Activated B cell treated with CpG ODN at 0.5 μM for 24 hours (primary cell): ENCODE results near the gene TUNAR. TPM values are rescaled to one million over a fixed set of nuclear protein-coding genes. Genes with fewer than 3 reads are reported as not detected.
"Not testable (repeated sequence)": the region's sequence is repeated elsewhere in the genome, so short reads cannot be mapped to it uniquely, and the experiment has no call there.

Experiments
- ATAC-seq: fragments of 200-7000 bp; cut with Tn5 transposase; one replicate; pipeline ENCODE4 v1.10.0; 2021; ENCODE audit warnings: low read depth, mild to moderate bottlenecking, moderate library complexity
- CTCF ChIA-PET: fragments of 350-600 bp; sonication (Branson Sonifier 250); formaldehyde crosslinking; loops from one replicate; lab custom pipeline; 2021; ENCODE audit warnings: antibody characterized with exemption; lab: Charles Lee
- POLR2A ChIA-PET: fragments of 350-600 bp; sonication (Branson Sonifier 250); formaldehyde crosslinking; loops from one replicate; lab custom pipeline; 2021; ENCODE audit warnings: antibody characterized with exemption; lab: Charles Lee
- DNase-seq: peaks from one replicate; pipeline ENCODE4 v3.0.0; 2022
- H3K27ac Mint-ChIP-seq: one replicate; pipeline ENCODE4 v1.8.0; 2020; ENCODE audit warnings: mixed read lengths
- H3K27me3 Mint-ChIP-seq: one replicate; pipeline ENCODE4 v1.8.0; 2021; ENCODE audit warnings: mixed read lengths
- H3K36me3 Mint-ChIP-seq: one replicate; pipeline ENCODE4 v1.8.0; 2021; ENCODE audit warnings: low read depth, mixed read lengths
- H3K4me1 Mint-ChIP-seq: one replicate; pipeline ENCODE4 v1.8.0; 2021; ENCODE audit warnings: mixed read lengths
- H3K4me3 Mint-ChIP-seq: one replicate; pipeline ENCODE4 v1.8.0; 2020; ENCODE audit warnings: mild to moderate bottlenecking, mixed read lengths
- H3K9me3 Mint-ChIP-seq: one replicate; pipeline ENCODE4 v1.8.0; 2020; ENCODE audit warnings: mixed read lengths
- CTCF ChIP-seq: fragments of 200-600 bp; IDR thresholded peaks from one replicate; pipeline ENCODE4 v1.8.0; 2022; ENCODE audit warnings: antibody characterized with exemption, mild to moderate bottlenecking
- intact Hi-C: fragments of 100-400 bp; cut with micrococcal nuclease; formaldehyde crosslinking; loops from one replicate; pipeline ENCODE4 v1.15.1; 2024
- total RNA-seq: library from RNA; stranded (reverse); gene quantifications from 2 replicates; pipeline ENCODE4 v1.2.3, GENCODE V29; 2022

Gene TUNAR
- total RNA-seq, 1 donor from 2014 or later: 0.40 TPM

DNA sequence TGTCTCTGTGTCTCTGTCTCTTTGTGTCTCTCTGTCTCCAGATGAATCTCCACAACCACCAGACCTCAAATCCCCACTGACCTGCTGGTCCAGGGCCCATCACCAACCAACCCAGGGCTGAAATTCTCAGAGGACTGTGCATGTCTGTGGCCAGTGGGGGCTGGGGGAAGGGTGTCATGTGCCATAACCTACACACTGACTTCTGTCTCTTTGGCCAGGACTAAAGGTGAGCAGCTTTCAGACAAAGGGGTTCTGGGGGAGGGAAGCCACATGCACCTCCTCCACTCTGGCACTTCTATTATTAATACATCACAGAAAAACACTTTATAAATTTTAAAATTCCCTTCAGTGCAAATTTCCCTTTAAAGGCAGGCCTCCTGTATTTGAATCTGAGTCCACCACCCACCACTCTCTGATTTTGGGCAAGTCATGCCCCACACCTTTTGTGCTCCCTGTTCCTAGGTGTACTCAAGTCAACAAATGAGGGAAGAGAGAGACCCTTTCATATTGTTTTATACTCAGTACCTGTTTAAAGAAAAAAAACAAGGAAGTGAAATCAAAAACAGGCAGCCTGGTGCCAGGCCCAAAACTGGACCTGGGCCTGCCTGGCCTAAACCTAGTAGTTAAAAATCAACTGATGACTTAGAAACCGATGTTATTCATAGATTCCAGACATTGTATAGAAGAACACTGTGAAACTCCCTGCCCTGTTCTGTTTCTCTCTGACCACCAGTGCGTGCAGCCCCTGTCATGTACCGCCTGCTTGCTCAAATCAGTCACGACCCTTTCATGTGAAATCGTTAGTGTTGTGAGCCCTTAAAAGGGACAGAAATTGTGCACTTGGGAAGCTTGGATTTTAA lies 80.2 kb downstream of the TUNAR start:
- H3K9me3 Mint-ChIP-seq: no peaks in the 10 kb centered on the region
- no peak for DNase-seq
- POLR2A ChIA-PET: no interaction called here
- no peak overlapping the region for H3K27ac Mint-ChIP-seq
- no peak for TF ChIP-seq CTCF
- H3K4me1 Mint-ChIP-seq: no peaks in the 10 kb centered on the region
- H3K36me3 Mint-ChIP-seq: no peaks in the 10 kb centered on the region
- CTCF ChIA-PET: no interaction called here
- ATAC-seq: no peak
- H3K27me3 Mint-ChIP-seq: peaks cover 17% of the 10 kb centered on the region
- no peak overlapping the region for H3K4me3 Mint-ChIP-seq
- intact Hi-C loops: no loop called here

DNA sequence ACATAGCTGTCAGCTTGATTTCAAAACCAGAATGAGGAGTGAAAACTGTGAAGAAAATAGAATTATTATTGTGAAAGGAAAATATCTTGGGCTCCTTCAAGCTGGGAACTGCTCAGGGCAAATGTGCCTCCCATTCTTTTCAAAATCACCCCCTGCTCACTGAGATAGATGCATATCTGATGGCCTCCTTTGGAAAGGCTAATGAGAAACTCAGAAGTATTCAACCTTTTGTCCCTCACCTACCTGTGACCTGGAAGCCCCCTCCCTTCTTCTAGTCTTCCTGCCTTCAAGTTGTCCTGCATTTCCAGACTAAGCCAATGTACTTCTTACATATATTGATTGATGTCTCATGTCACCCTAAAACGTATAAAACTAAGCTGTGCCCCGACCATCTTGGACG lies 81.5 kb downstream of the TUNAR start:
- ChIA-PET POLR2A (no interaction called here), CTCF (no interaction called here)
- no peak for TF ChIP-seq CTCF
- intact Hi-C loops: no loop called here
- Mint-ChIP-seq H3K4me1 (no peaks in the 10 kb centered on the region), H3K36me3 (no peaks in the 10 kb centered on the region), H3K9me3 (no peaks in the 10 kb centered on the region), H3K27me3 (peaks cover 9% of the 10 kb centered on the region), H3K4me3 (no peak overlapping the region), H3K27ac (no peak overlapping the region)
- DNase-seq: no peak
- ATAC-seq: no peak

DNA sequence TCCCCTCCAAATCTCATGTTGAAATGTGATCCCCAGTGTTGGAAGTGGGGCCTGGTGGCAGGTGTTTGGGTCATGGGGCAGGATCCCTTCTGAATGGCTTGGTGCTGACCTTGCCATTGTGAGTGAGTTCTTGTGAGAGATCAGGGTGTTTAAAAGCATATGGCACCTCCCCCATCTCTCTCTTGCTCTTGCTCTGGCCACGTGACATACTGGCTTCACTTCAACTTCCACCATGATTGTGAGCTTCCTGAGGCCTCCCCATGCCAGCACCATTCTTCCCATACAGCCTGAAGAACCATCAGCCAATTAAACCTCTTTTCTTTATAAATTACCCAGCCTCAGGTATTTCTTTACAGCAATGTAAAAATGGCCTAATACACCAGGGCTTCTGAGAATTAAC lies 82.7 kb downstream of the TUNAR start:
- peaks cover 9% of the 10 kb centered on the region for H3K27me3 Mint-ChIP-seq
- intact Hi-C loops: no loop called here
- no peaks in the 10 kb centered on the region for H3K36me3 Mint-ChIP-seq
- ATAC-seq (no peak), DNase-seq (no peak)
- H3K4me1 Mint-ChIP-seq: no peaks in the 10 kb centered on the region
- H3K9me3 Mint-ChIP-seq: no peaks in the 10 kb centered on the region
- ChIA-PET POLR2A (no interaction called here), CTCF (no interaction called here)
- H3K27ac Mint-ChIP-seq: no peak overlapping the region
- TF ChIP-seq CTCF: no peak
- H3K4me3 Mint-ChIP-seq: no peak overlapping the region

DNA sequence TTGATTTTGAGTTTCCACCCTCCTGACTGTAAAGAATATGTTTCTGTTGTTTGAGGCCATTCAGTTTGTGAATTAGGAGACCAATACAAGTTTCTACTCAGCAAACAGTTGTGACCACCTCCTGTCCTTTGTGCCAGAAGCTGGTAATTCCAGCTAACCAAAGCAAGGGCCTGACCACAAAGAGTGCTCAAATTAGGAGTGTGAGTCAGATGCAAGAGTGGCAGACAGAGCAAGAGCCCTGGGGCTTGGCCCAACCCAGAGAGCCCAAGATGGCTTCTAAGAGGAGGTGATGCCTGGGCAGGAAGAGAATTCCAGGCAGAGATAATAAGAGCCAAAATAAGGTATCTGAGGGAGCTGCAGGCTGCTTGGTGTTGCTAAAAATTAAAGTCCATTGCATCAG lies 84.8 kb downstream of the TUNAR start:
- CTCF ChIA-PET: no interaction called here
- intact Hi-C loops: no loop called here
- no peak for TF ChIP-seq CTCF
- H3K9me3 Mint-ChIP-seq: peaks cover 5% of the 10 kb centered on the region
- H3K36me3 Mint-ChIP-seq: no peaks in the 10 kb centered on the region
- peaks cover 9% of the 10 kb centered on the region for H3K27me3 Mint-ChIP-seq
- ATAC-seq: no peak
- no peak overlapping the region for H3K27ac Mint-ChIP-seq
- H3K4me1 Mint-ChIP-seq: no peaks in the 10 kb centered on the region
- H3K4me3 Mint-ChIP-seq: no peak overlapping the region
- POLR2A ChIA-PET: no interaction called here
- no peak for DNase-seq

DNA sequence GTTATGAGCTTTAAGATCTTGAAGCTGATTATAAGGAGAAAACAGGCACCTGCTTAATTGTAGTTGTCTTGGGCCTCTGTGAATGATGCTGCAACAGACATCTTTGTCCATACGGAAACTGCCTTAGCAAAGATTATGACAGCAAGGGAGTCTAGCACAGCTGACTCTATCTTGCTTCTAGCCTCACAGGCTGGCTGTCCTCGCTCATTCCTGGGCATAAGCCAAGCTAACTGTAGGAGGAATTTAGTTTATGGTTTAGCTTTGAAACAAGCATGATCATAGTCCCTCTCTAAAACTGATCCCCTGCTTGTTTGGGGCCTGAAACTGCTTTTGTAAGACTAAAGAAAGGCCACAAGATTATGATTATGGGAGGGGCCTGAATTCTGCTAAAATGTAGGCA lies 88.3 kb downstream of the TUNAR start:
- POLR2A ChIA-PET: no interaction called here
- H3K4me1 Mint-ChIP-seq: no peaks in the 10 kb centered on the region
- intact Hi-C loops: no loop called here
- TF ChIP-seq CTCF: no peak
- H3K27me3 Mint-ChIP-seq: peaks cover 6% of the 10 kb centered on the region
- CTCF ChIA-PET: no interaction called here
- DNase-seq (no peak), ATAC-seq (no peak)
- H3K36me3 Mint-ChIP-seq: no peaks in the 10 kb centered on the region
- peaks cover 5% of the 10 kb centered on the region for H3K9me3 Mint-ChIP-seq
- no peak overlapping the region for H3K27ac Mint-ChIP-seq
- no peak overlapping the region for H3K4me3 Mint-ChIP-seq

DNA sequence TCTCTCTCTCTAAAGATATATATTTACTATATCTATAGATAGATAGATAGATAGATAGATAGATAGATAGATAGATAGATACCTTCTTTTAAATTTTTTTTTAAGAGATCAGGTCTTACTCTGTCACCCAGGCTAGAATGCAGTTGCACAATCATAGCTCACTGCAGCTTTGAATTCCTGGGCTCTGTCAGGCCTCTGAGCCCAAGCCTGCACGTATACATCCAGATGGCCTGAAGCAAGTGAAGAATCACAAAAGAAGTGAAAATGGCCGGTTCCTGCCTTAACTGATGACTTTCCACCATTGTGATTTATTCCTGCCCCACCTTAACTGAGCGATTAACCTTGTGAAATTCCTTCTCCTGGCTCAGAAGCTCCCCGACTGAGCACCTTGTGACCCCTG lies 91.4 kb downstream of the TUNAR start:
- POLR2A ChIA-PET, ATAC-seq, CTCF ChIA-PET, intact Hi-C loops, DNase-seq, H3K4me3 Mint-ChIP-seq, H3K36me3 Mint-ChIP-seq, H3K4me1 Mint-ChIP-seq, H3K27ac Mint-ChIP-seq, H3K9me3 Mint-ChIP-seq, H3K27me3 Mint-ChIP-seq: not testable (repeated sequence)
